ENCODE measurements around the gene SGTA.

Gene SGTA

GRCh38 chr19:2813235-2814160 is 30.4 kb upstream of the SGTA start:
- H3K9me3 Mint-ChIP-seq = no peaks in the 10 kb centered on the region
- no peak overlapping the region for H3K4me3 Mint-ChIP-seq
- H3K36me3 Mint-ChIP-seq = peaks cover 22% of the 10 kb centered on the region
- ATAC-seq (no peak), DNase-seq (ENCODE audit: low spot score in 2 of 2) (no peak)
- H3K4me1 Mint-ChIP-seq = peaks cover 5% of the 10 kb centered on the region
- no peak overlapping the region for H3K27ac Mint-ChIP-seq

DNA sequence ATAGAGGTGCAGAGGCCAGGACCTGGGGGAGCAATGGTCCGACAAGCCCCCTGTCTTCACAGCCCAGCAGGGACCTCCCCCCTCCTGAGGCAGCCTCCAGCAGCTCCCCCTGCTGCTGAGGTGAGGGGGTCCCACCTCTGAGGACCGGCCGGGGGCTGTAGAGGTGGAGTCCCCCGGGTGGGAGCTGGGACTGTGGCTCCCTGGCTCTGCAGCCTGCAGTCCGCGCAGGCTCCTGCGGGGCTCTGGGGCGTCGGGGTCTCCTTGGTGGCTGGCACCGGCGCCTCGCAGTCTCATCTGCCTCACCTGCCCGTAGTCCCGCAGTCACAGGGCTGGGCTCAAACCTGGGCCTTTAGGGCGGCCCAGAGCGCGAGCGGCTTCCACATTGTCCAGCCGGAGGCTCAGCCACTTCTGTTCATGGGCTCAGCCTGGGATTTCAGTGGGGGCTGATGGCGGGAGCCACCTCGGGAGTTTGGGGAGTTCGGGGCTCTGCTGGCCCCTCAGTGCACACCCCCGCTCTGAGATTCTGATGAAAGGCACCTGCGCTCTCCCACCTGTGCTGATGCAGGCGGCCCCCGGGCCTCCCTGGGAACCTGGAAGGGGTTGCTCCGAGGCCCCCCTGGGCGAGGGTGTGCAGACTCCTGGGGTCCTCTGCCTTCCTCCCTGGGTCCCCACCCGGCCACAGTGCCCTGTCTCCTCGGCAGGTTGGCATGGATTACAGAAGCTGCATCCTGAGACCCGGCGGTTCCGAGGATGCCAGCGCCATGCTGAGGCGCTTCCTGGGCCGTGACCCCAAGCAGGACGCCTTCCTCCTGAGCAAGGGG is 29.6 kb upstream of the SGTA start:
- Mint-ChIP-seq H3K4me3 (no peak overlapping the region), H3K27ac (no peak overlapping the region)

GRCh38 chr19:2811735-2812413 is 28.8 kb upstream of the SGTA start:
- ATAC-seq = no peak
- H3K4me1 Mint-ChIP-seq = no peaks in the 10 kb centered on the region

More for the DNA sequence above, 29.6 kb upstream of the SGTA start:
- no peak for ATAC-seq
- DNase-seq (ENCODE audit: low spot score in 2 of 2) = no peak
- peaks cover 5% of the 10 kb centered on the region for H3K4me1 Mint-ChIP-seq
- H3K9me3 Mint-ChIP-seq = no peaks in the 10 kb centered on the region
- peaks cover 22% of the 10 kb centered on the region for H3K36me3 Mint-ChIP-seq

DNA sequence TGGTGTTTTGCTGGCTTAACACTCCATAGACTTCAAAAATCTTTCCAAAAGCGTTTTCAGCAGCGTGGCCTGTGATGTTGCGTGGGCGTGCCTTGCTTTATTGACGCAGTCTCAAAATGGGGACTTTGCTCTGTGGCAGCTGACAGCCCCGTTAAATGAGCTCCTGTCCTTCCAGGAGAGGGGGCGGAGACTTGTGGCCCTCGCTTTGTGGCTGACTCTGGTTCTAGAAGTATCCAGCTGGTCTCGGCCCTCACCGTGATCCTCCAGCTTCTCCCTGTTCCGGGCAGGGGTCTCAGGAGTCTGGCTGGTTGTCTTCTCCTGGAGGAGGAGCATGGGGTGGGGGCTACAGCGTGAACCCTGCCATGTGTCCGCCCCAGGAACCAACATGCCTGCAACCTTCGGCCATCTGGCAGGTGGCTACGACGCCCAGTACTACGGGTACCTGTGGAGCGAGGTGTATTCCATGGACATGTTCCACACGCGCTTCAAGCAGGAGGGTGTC is 28.2 kb upstream of the SGTA start:
- Mint-ChIP-seq H3K4me1 (no peaks in the 10 kb centered on the region), H3K9me3 (no peaks in the 10 kb centered on the region), H3K36me3 (peaks cover 22% of the 10 kb centered on the region), H3K27ac (no peak overlapping the region), H3K4me3 (no peak overlapping the region)
- ATAC-seq = no peak
- no peak for DNase-seq (ENCODE audit: low spot score in 2 of 2)

More at GRCh38 chr19:2811735-2812413, 28.8 kb upstream of the SGTA start:
- no peak overlapping the region for H3K4me3 Mint-ChIP-seq
- no peak overlapping the region for H3K27ac Mint-ChIP-seq
- DNase-seq (ENCODE audit: low spot score in 2 of 2) = no peak
- peaks cover 22% of the 10 kb centered on the region for H3K36me3 Mint-ChIP-seq
- H3K9me3 Mint-ChIP-seq = no peaks in the 10 kb centered on the region

DNA sequence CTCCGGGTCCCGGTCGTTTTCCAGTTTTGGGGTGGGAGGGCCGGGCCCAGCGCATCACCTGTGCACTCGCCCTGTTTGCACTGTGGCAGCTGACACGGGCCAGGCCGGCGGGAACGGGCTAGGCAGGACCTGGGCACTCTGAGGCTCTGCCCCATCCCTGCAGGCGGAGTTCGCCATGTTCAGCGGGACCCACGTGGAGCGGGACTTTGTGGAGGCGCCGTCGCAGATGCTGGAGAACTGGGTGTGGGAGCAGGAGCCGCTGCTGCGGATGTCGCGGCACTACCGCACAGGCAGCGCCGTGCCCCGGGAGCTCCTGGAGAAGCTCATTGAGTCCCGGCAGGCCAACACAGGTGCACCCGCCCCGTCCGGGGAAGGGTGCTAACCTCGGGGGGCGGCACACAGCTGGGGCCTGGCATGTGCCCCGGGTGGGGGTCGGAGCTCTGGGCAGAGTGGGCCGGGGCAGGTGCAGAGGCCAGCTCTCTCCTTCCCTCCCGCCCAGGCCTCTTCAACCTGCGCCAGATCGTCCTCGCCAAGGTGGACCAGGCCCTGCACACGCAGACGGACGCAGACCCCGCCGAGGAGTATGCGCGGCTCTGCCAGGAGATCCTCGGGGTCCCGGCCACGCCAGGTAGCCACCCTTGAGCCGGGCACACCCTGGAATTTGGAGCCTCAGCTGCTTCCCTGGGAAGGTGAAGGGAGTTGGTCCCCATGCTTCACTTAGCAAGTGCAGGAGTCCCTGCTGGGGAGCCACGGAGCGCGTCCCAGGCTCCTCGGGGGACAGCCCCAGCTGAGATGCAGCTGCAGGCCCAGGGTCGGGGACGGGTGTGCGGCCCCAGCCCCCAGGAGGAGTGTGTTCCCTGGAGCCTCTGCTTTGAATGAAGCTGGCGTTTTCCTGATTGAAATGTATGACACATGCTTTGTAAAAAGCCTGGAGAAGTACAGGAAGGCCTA is 27.3 kb upstream of the SGTA start:
- ATAC-seq (no peak), DNase-seq (ENCODE audit: low spot score in 2 of 2) (no peak)
- Mint-ChIP-seq H3K27ac (no peak overlapping the region), H3K4me3 (no peak overlapping the region), H3K36me3 (peaks cover 24% of the 10 kb centered on the region), H3K9me3 (no peaks in the 10 kb centered on the region), H3K4me1 (no peaks in the 10 kb centered on the region)

GRCh38 chr19:2809387-2810140 is 26.5 kb upstream of the SGTA start:
- no peak for ATAC-seq
- no peaks in the 10 kb centered on the region for H3K4me1 Mint-ChIP-seq

GRCh38 chr19:2808129-2808941 is 25.3 kb upstream of the SGTA start:
- ATAC-seq (no peak), DNase-seq (ENCODE audit: low spot score in 2 of 2) (no peak)
- Mint-ChIP-seq H3K4me1 (peaks cover 9% of the 10 kb centered on the region), H3K36me3 (peaks cover 35% of the 10 kb centered on the region), H3K27ac (no peak overlapping the region), H3K4me3 (no peak overlapping the region), H3K9me3 (no peaks in the 10 kb centered on the region)

More at GRCh38 chr19:2809387-2810140, 26.5 kb upstream of the SGTA start:
- DNase-seq (ENCODE audit: low spot score in 2 of 2) = no peak
- Mint-ChIP-seq H3K9me3 (no peaks in the 10 kb centered on the region), H3K36me3 (peaks cover 28% of the 10 kb centered on the region), H3K4me3 (no peak overlapping the region), H3K27ac (no peak overlapping the region)

DNA sequence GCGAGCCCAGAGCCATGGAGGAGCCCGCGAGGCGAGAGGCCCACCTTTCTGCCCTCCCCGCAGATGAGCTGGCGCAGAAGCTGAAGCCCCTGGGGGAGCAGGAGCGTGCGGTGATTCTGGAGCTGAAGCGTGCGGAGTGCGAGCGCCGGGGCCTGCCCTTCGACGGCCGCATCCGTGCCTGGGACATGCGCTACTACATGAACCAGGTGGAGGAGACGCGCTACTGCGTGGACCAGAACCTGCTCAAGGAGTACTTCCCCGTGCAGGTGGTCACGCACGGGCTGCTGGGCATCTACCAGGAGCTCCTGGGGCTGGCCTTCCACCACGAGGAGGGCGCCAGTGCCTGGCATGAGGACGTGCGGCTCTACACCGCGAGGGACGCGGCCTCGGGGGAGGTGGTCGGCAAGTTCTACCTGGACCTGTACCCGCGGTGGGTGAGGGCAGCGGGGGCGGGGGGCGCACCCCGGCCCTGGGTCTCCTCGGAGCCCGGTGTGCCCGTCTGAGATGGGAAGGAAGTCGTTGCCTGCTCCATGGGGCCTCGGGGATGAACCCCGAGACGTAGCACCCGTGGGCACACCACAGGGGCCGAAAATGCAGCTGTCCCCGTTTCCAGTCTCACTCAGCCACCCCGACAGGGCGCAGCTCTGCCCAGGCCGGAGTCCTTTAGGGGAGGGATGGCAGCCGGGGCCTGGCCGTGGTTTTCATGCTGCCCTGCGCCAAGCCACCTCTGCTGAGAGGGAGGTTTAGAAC is 24.5 kb upstream of the SGTA start:
- Mint-ChIP-seq H3K4me1 (peaks cover 16% of the 10 kb centered on the region), H3K9me3 (no peaks in the 10 kb centered on the region), H3K4me3 (no peak overlapping the region), H3K27ac (no peak overlapping the region), H3K36me3 (peaks cover 40% of the 10 kb centered on the region)
- no peak for DNase-seq (ENCODE audit: low spot score in 2 of 2)
- ATAC-seq = no peak

- no peak overlapping the region for H3K27ac Mint-ChIP-seq
- no peak overlapping the region for H3K4me3 Mint-ChIP-seq
- no peak for ATAC-seq
- no peak for DNase-seq (ENCODE audit: low spot score in 2 of 2)
- H3K4me1 Mint-ChIP-seq = peaks cover 18% of the 10 kb centered on the region
- no peaks in the 10 kb centered on the region for H3K9me3 Mint-ChIP-seq
- H3K36me3 Mint-ChIP-seq = peaks cover 38% of the 10 kb centered on the region
Measured at GRCh38 chr19:2806736-2807378, 23.8 kb upstream of the SGTA start.

- ATAC-seq = no peak
- H3K4me3 Mint-ChIP-seq = no peak overlapping the region
- H3K4me1 Mint-ChIP-seq = peaks cover 18% of the 10 kb centered on the region
- no peak for DNase-seq (ENCODE audit: low spot score in 2 of 2)
- H3K27ac Mint-ChIP-seq = no peak overlapping the region
- H3K9me3 Mint-ChIP-seq = no peaks in the 10 kb centered on the region
- H3K36me3 Mint-ChIP-seq = peaks cover 38% of the 10 kb centered on the region
Measured at GRCh38 chr19:2805991-2806649, 23.0 kb upstream of the SGTA start.

DNA sequence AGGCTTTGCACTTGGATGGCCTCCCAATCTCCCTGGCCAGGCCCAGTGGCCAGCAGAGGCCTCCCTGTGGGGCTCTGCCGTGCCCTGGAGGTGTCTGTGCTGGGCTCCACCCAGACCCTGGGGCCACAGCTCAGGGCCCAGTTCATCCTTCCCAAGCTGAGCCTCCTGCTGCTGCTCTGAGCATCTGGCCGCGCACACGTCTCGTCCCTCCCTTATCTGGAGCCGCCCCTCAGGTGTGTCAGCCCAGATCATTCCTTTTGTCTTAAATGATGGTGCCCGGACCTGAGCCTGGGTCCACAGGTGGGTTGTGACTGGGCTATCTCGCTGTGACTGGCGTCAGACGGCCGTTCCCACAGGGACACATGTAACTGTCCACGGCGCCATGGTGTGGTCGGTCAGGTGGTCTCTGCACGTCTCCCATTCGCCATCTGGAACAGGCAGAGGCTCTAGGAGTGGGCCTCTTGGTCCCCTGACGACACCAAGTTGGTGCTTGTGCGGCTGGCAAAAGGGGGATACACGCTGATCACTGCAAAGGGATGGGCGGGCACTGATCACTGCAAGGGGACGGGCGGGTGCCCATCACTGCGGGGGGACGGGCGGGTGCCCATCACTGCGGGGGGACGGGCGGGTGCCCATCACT is 22.3 kb upstream of the SGTA start:
- Mint-ChIP-seq H3K36me3 (peaks cover 42% of the 10 kb centered on the region), H3K9me3 (no peaks in the 10 kb centered on the region), H3K4me3 (no peak overlapping the region), H3K4me1 (peaks cover 18% of the 10 kb centered on the region), H3K27ac (no peak overlapping the region)
- DNase-seq (ENCODE audit: low spot score in 2 of 2) (no peak), ATAC-seq (no peak)

Data from stimulated activated effector memory CD8-positive, alpha-beta T cell treated with anti-CD3 and anti-CD28 coated beads, Interleukin-12 subunit alpha, Interleukin-12 subunit beta, amount 100 ng/mL, for 72 hours (primary cell).